ENCODE measurements around the gene ZNF182. TPM values are rescaled to one million over a fixed set of nuclear protein-coding genes. Genes with fewer than 3 reads are reported as not detected.

Gene ZNF182
- 1.6 and 4.8 TPM in 2 replicates for total RNA-seq

DNA sequence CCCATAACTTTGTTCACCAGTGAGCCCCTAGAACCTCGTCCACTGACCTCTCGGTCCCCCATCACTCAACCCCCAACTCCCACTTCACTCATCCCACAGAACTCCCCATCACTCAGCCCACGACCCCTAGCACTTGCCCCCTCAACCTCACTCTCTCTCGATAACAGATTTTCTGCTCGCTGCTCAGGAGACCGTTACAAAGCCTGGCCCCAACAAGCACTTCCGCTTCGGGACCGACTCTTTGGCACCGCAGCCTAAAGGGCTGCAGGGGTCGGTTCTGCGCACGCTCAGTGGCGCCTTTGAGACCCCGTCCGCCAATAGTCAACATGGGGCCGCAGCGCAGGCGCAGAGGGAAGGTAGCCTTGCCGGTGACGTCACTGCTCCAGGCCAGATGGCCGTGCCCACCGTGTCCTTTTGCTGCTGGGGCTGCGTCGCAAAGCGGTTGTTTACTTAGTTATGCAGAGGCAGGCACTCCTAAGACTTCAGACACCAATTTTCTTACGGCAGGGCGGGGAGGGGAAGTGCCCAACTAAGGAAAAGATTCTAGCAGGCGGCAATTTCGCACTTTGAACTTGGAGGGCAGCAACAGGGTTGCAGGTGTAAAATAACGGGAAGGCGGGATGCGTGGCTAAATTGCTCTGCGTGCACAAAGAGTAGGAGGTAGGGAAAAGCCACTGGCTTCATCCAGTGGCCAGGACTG is at the start of gene ZNF182:
Gene ZNF182 (minus strand): TSS at position 232 of the 700 bp plus-strand sequence. CDS start 1,380 bp downstream, outside the sequence.

DNA sequence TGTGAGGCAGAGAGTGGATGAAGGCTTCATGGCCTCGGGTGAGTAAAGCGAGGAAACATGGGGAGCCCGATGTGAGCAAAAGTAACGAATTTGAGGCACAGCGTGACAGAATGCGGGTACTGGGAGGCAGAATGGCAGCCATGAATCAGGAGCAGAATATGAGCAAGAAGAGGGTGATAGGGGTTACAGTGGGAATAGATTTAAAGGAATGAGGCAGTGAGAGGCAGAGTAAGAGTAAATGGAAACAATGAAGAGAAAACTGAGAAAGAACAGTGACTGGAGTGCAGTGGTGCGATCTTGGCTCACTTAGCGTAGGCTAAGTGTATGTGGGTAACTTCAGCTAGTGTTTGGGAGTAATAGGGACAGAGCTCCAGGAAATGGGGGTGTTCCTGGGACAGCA is 2.9 kb upstream of the ZNF182 start, which contains the start of gene SPACA5:
Gene SPACA5 (plus strand): TSS at position 301 of the 400 bp plus-strand sequence. CDS start 815 bp downstream, outside the sequence.

Other genes with a start within 250 kb of the ZNF182 start
- 4.0 and 5.0 TPM in 2 replicates for gene ZNF81, start 167.1 kb downstream of the ZNF182 start, total RNA-seq
- gene SPACA5, start 3.0 kb upstream of the ZNF182 start, total RNA-seq, result not detected in 2 replicates
- gene ZNF630, start 67.7 kb upstream of the ZNF182 start, total RNA-seq, result 0.78 and 2.5 TPM in 2 replicates
- not detected in 2 replicates for gene SPACA5B, start 126.6 kb upstream of the ZNF182 start, total RNA-seq
- gene SSX5, start 192.8 kb upstream of the ZNF182 start, total RNA-seq, result not detected in 2 replicates